ENCODE data around the gene PLXNA4.

- TF ChIP-seq CTCF (IDR thresholded peaks at IDR 0.05) = no peak
- TF ChIP-seq POLR2A (IDR thresholded peaks at IDR 0.05) = no peak
Measured at GRCh38 chr7:132137681-132138080, 438.6 kb downstream of the PLXNA4 start.

All from lower leg skin (tissue), 3 donors.